GM21619 (cell line): ENCODE data around the gene DNAJB6.

Experiments used
- ATAC-seq: cut with Tn5 transposase; IDR thresholded peaks from one replicate; pipeline ENCODE4 v1.9.1; 2021; ENCODE audit not compliant: unreplicated experiment

The DNAJB6 gene

DNA sequence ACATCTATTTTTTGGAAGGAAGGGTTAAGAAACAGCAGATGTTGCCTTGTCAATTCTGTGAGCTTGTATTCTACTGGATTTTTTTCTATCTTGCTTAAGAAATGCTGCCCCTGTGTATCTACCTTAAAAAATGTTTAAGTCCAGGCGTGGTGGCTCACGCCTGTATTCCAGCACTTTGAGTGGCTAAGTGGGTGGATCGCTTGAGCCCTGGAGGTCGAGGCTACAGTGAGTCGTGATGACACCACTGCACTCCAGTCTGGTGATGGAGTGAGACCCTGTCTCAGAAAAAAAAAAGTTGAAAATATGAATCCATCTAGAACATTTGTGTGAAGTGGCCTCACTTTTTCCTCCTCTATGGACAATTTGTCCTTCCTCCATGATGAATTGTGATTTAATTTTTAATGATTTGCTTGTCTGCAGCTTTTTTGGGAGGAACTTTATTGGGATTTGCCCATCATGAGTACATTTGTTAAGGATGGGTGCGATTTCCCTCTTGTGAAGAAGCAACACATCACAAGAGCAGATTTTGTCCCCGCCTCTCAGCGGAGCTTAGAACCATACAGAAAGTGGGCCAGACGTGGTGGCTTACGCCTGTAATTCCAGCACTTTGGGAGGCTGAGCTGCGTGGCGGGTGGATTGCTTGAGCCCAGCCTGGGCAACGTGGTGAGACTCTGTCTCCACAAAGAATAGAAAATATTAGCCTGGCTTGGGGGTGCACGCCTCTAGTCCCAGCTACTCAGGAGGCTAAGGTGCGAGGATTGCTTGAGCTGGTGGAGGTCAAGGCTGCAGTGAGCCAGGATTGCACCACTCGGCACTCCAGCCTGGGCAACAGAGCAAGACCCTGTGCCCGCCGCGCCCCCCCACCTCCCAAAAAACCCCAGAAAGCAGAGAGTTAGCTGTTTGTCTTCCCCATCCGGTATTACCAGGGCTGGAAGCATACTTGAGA, 57.7 kb downstream of the DNAJB6 start:
- no peak for ATAC-seq

DNA sequence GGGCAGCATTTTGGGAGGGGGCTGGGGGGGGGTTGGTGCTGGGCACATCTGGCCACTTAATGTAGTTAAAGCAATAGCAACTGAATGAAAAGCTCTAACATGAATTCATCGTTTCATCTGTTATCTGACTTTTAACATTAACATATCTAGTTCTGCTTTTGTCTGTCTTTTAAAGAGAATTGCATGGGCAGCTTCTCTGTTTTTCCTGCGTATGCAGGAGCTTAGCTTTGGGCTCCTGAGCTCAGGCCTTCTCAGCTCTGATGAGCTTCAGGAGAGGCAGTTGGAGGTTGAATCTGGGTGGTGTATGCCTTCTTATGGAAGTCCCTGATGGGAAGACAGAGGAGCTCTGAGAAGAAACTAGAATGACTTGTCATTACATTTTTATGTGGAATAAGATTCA, 58.4 kb downstream of the DNAJB6 start:
- no peak for ATAC-seq

DNA sequence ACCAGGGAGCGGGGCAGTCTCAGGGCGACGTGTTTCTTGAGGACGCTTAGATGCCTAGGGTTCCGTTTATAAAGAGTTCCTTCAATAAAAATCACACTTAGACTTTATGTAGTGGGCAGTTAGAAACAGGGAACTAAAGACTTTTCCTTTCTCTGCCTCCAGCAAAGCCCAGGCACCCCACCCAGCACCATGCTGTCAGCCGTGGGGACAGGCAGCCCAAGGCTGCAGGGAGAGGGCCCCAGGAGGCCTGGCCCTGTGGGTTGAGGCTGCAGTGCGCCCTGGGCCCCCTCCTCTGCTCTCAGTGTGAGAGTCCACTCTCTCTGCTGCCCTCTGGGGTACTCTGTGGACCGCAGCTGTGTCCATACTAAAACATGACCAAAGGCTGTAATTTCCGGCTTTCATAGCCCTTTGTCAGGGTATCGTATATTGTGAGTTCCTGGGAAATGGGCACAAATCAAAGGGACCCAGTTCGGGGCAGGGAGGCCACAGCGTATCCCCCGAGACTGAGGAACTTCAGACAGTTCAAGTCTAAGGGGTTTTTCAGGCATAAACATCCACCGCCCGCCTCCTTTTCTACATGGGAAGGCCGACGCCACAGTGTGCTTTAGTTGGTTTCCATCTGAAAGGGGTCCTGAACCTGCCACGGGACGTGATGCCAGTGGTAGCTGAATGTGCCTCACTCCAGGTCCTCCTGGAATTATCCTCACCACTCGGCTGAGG, 59.7 kb downstream of the DNAJB6 start:
- ATAC-seq: no peak

DNA sequence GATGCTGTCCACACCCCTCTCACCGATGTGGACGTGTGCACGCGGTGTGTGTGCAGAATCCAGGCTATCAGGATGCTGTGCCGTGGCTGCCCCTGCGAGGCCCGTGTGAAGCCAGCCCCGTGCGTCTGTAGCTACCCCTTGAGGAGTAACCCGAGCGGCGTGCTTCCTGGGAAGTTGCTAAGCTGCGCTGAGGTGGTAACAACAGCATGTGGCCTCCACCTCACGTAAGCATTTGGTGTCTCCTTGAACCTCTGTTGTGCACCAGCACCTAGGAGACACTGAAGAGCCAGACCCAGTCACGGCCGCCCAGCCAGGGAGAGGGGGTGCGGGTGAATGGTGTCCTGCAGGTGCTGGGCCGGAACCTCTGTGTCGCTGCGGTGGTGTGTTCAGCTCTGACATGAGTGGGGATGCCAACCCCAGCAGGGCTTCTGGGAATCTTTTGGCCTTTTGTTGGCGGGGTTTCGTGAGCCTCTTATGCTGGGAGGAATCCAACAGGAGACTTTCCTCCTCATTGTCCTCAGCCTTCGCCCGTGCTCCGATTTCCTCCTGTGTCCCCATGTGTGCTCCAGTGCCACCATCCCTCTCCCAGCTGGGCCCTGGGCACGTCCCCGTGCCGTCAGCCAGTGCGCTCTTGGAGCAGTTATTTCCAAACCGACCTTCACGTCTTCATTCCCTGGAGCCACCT, 60.4 kb downstream of the DNAJB6 start:
- no peak for ATAC-seq

DNA sequence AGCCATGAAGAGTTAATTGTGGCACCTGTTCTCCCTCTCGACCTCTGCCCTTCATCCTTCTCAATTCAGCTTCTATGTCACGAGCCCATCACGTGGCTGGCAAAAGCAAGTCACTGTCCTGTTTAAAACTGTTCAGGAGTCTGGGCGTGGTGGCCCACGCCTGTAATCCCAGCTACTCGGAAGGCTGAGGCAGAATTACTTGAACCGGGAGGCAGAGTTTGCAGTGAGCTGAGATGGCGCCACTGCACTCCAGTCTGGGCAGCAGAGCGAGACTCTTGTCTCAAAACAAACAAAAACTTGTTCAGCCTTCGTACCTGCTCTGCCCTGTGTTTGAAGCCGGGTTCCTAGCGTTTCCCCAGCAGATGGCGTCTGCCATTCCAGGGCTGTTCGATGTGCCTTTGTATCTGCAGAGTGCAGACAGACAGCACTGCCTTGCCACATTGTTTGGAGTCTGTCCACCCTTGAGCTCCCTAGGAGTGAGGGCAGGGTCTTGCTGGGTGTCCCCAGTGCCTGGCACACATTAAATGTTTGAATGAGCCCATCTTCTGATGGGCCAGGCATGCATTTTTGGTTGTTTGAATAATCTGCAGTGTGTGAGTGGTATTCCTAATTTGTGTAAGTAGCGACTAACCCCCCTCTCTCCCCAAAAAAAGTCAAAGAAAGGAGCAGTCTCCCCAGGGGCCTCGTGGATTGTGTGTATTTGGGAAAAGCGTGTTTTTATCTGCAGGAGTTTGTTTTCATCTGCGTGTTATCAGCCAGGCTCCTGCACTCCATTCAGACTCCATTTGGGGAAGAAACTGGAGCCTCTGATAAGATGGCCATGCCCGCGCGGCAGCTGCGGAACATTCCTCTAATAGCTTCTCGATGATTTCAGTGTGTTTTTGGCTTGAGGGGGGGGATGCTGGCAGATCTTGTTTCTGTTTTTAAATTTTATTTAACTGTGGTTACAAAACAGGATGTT, 61.2 kb downstream of the DNAJB6 start:
- no peak for ATAC-seq

DNA sequence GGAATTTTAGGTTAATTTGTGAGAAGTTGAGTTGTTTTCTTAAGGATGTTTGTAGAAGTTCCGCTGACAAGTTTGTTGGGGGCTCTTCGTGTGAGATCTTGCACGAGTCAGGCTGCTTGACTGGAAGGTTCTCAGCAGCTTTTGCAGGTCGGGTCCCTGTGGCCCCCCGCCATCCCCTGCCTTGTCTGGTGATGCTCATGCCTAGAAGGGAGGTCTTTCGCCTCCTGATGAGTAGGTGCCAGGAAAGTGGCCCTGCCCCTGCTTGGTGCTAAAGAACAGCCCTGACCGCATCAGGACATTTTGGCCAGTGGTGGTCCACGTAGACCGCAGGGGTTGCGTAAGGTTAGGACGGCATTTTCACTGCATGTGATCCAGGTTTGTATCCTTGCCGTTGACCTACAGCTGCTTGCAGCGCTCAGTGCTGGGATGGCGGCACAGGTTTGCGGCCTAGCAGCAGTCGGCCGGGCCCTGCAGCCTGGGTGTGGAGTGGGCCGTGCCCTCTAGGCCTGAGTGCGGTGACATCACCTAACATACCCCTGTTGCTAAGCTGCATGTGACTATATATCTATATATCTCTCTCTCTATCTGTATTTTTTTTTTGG, 62.4 kb downstream of the DNAJB6 start:
- ATAC-seq: no peak

DNA sequence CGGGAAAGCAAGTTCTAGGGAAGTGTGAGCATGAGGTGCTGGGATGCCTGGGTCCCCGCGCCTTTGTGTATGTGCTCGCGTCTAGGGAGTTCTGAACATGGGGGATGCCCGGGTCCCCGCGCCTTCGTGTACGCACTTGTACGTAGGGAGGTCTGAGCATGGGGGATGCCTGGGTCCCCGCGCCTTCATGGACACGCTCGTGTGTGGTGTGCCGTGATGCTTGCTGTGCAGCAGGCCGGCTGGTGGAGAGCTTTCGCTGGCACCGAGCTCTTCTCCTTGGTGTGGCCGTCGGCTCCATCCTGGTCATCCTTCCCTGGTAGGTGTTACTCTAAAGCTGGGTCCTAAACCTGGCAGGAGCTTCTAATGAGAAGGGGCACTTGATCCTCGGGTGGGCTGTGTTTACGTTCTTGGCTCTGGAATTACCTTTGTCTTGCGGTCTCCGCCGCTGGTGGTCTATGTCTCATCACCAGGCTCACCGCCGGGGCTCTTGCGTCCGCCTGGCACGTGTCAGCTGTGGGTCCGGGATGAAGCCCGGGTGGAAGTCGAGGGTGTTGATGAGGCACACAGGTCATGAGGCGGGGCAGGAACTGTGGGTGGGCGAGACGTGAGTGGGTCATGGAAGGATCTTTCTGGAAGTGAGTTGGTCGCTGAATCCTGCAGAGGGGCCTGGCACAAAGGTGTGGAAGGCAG, 63.5 kb downstream of the DNAJB6 start:
- ATAC-seq: no peak

DNA sequence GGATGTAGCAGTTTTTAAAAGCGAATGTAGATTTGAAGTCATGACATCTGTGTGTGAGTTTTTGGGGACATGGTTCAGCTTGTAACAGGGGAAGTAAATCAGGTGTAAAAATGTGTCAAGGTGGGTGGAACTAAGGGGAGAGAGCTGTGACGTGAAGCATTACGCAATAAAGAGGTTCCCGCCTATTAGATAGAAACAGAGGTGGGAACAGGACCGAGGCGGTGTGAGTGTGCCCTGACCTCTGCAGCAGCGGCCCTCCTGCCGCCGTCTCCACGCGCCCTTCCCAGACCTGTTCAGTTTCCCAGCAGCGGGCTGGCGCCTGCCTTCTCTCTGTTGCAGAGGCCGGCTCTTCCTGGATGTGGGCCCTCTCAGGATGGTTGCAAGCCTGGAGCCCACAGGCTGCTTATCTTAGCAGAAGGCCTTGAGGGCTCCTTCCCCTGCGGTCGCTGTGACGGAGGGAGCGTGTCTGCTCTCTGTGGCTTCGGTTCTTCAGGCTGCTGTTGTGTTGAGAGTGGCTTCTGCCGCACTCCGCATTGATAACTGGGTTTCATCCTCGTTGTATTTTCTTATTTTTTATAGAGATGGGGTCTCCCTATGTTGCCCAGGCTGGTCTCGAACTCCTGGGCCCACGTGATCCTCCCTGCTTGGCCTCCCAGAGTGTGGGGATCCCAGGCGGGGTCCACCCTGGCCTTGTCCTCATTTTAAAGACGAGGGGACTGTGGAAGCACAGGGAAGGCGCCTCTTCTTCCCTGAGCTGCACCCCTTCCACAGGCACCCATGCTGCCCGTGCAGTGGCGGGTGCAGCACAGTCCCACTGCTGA, 65.0 kb downstream of the DNAJB6 start:
- no peak for ATAC-seq

DNA sequence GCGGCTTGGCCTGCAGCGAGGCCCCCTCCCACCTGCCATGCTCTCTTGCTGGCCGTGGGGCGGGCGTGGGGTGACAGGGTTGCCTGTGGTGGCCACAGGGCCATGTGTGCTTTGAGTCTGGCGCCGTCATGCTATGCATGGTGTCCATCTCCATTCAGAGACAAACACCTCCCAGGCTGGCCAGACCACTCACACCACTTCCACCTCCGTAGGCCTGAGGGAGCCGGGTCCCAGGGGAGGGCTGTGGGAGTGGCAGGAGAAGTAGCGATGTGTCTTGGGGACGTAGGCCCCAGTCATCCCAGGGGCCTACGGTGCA, 65.5 kb downstream of the DNAJB6 start:
- no peak for ATAC-seq

DNA sequence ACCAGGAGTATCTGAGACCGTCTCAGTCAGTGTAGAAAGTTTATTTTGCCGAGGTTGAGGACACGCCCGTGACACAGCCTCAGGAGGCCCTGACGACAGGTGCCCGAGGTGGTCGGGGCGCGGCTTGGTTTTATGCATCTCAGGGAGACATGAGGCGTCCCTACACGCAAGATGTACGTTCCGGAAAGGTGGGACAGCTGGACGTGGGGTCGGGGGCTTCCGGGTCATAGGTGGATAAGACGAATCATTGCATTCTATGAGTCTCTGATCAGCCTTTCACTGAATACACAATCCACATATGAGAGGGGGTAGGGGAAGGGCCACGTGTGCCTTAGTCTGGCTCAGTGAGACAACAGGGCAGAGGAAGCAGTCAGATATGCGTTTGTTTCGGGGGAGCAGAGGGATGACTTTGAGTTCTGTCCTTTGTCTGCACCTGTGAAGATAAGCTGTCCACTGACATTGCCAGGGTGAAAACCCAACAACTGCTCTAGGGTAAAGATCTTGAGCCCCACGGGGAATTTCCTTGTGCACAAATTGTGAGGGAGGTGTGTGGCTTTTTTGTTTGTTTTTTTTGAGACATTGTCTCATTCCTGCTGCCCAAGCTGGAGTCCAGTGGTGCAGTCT, 66.2 kb downstream of the DNAJB6 start:
- ATAC-seq: no peak

DNA sequence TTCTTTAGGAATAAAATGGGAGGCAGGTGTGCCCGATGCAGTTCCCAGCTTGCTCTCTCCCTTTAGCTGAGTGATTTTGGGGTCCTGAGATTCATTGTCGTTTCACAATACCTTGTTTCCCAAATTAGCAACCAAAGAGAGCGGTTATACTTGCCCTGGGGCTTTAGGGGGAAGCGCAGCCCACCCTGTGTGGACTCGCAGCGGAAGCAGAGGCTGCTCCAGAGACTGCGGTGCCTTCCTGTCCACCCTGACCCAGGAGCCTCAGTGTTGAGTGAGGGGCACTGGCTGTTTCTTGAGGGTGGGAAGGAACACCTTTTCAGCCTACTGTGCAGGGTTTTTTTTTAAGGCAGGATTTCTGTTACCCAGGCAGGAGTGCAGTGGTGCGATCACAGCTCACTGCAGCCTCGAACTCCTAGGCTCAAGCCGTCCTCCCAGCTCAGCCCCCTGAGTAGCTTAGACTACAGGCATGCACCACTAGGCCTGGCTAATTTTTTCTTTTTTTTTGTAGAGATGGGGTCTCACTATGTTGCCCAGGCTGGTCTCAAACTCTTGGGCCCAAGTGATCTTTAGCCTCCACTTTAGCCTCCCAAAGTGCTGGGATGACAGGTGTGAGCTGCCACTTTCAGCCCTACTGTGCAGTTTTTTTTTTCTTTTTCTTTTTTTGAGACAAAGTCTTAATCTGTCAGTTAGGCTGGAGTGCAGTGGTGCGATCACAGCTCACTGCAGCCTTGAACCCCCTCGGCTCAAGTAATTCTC, 67.0 kb downstream of the DNAJB6 start:
- ATAC-seq: no peak

DNA sequence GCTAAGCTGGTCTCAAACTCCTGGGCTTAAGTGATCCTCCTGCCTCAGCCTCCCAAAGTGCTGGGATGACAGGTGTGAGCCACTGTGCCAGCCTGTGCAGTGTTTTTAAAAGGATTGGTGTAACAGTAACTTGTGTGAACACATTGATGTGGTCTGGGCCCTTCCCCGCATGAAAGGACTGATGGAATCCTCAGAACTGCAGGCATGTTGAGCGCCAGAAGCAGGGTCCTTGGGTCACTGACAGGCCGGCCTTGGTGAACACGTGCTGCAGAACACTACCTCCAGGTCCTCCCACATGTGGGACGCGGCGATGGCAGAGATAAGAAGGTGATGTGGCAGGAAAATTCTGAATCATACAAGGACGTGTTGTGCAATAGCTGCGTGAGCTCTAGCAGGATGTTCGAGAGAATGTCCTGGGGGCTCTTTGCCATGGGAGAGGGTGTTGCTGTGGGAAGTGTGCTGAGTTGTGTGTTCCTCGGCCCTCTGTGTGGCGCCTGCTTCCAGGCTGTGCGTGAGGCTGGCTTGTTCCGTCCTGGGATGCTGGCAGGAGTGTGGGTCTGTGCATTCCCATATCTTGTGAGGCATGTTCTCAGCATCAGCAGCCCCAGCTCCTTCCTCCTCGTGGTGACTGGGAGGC, 68.2 kb downstream of the DNAJB6 start:
- no peak for ATAC-seq

DNA sequence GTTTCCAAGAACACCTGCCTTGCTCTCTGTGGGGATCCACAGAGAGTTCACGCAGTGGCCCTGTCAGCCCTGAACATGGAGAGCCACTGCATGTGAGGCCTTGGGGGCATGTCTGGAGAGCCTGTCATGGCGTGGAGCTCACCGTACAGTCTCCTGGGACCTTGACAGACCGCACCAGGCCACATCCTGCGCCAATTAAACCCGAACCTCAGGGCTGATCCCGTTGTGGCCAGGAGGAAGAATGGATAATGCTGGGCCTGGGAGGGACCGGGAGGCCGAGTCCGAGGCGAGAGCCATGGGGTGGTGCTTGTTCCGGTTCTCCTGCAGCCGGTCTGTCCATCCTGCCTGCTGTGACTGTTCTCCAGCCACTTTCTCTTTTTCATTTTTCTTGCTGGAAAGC, 68.7 kb downstream of the DNAJB6 start:
- ATAC-seq: no peak

DNA sequence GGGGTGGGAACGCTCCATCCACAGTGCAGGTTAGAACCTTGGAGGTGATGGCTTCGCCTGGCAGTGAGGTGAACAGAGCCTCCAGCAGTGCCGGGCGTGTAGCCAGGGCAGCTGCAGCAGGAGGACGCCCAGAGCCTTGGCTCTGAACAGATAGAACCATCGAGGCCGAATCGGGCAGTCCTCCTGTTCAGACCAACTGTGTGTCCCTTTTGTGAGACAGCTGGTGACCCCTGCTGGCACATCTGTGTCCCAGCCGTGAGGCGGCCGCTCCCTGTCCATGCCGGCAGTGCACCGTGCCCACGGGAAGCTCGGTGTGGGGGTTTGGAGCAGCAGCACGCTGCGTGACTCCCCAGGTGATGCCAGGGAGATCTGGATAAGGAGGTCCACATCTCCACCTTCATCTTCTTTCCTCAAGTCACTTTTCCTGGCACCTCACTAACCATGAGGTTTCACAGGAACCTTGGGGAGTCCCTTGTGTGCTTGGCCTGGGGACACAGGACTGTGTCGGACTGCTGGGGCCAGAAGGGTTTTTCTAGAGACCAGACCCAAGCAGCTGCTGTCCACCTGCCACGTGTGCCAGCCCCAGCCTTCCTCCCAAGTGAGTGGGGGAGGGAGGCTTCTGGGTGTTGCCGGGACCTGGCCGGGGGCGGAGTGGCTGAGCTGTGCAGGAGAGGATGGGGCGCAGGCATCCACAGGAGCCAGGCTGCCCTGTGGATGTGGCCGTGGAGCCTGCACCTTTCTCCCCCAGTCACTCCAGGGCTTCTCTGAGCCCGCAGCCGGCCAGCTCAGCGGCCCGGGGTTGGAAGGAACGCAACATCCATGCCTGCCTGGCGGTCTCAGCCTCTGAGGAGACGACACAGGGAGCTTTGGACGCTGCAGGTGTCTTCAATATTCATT, 69.4 kb downstream of the DNAJB6 start:
- ATAC-seq: no peak

DNA sequence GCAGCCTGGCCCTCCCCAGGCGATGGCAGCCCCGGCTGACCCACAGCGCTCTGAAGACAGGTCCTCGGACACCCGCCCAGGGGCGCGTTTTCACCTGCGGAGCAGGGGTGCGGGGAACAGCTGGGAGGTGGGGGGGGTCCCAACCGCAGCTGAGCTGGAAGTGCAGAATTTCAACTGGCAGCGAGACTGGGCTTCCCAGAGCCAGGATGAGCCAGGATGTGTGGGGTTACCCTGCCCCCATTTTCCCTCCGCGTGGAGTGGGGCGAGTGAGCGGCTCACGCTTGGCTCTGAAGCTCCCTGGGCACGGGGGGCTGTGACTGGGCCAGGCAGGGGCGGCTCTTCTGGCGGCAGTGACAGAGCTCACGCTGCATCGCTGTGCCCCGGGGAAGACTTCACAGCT, 70.2 kb downstream of the DNAJB6 start:
- no peak for ATAC-seq
